ENCODE measurements around the gene DNAAF1. TPM values are rescaled to one million over a fixed set of nuclear protein-coding genes. Genes with fewer than 3 reads are reported as not detected.

The DNAAF1 gene
- total RNA-seq: under 1 TPM in 1 of 2 donors, not detected in 1; 0.20 TPM

GRCh38 chr16:84144859-84145639, at the start of gene DNAAF1, which contains the start of gene HSDL1:
Gene DNAAF1, plus strand, starts transcription at chr16:84145308. Its CDS starts 133 bp downstream, at chr16:84145441.
Gene HSDL1, minus strand, starts transcription at chr16:84145177. Its CDS starts 13,856 bp downstream, at chr16:84131321.
- peak within 1 kb of the TSS; percentile 65 for H3K27ac ChIP-seq
- no peaks in the 10 kb centered on the region for H3K36me3 ChIP-seq
- H3K9me3 ChIP-seq: no peaks in the 10 kb centered on the region
- peak within 1 kb of the TSS; percentile 69 to 82 for H3K9ac ChIP-seq (ENCODE audit: low read depth in 2 of 2, low read length in 2 of 2)
- H3K4me3 ChIP-seq: peak within 1 kb of the TSS; percentile 86
- no peak for TF ChIP-seq CTCF (IDR thresholded peaks at IDR 0.05)
- intact Hi-C loops (cut with DNase I): no loop called here
- H3K27me3 ChIP-seq: no peaks in the 10 kb centered on the region
- peak; percentile 95 for DNase-seq
- no peaks in the 10 kb centered on the region for H3K4me1 ChIP-seq

GRCh38 chr16:84095466-84095865, 49.6 kb upstream of the DNAAF1 start:
- H3K27me3 ChIP-seq: no peaks in the 10 kb centered on the region
- peak; percentile 28 for DNase-seq
- H3K27ac ChIP-seq: no peak overlapping the region
- intact Hi-C loops (cut with DNase I): no loop called here
- H3K9ac ChIP-seq (ENCODE audit: low read depth in 2 of 2, low read length in 2 of 2): peak overlapping the region in 1 of 2 donors; percentile 46
- TF ChIP-seq CTCF (IDR thresholded peaks at IDR 0.05): no peak
- H3K4me1 ChIP-seq: peaks cover 18% of the 10 kb centered on the region
- H3K4me3 ChIP-seq: no peak overlapping the region
- H3K36me3 ChIP-seq: peaks cover 20% of the 10 kb centered on the region
- H3K9me3 ChIP-seq: no peaks in the 10 kb centered on the region

DNA sequence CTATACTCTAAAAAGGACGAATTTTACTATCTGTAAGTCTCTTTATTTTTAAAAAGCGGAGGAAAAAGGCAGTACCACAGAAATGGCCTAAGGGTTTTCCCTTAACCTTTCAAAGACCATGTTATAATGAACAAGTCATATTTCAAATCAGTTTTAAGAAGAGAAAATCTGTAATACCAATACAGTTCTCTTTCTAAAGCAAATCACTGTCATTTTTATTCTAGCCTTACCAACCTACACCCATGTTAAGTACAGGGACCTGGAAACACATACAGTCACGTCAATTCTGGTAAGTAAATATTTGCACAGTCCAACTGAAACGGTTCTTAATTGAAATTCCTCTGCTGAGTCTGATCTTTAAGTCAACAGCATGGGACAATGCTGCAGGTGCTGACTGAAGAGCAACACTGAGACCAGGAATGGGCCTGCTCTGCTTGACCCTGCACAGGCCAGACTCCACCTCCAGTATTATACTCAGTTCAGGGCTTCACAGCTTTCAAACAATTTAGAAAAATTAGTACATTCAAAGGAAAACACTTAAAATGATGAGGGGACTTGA, 48.6 kb upstream of the DNAAF1 start:
- Histone ChIP-seq H3K9me3 (no peaks in the 10 kb centered on the region), H3K4me1 (peaks cover 18% of the 10 kb centered on the region), H3K27me3 (no peaks in the 10 kb centered on the region), H3K4me3 (no peak overlapping the region), H3K9ac (ENCODE audit: low read depth in 2 of 2, low read length in 2 of 2) (no peak overlapping the region), H3K36me3 (peaks cover 14% of the 10 kb centered on the region), H3K27ac (peak overlapping the region; percentile 34)
- TF ChIP-seq CTCF (IDR thresholded peaks at IDR 0.05): no peak
- DNase-seq: peak; percentile 57
- intact Hi-C loops (cut with DNase I): no loop called here

GRCh38 chr16:84098939-84099338, 46.2 kb upstream of the DNAAF1 start:
- Histone ChIP-seq H3K27ac (no peak overlapping the region), H3K9ac (ENCODE audit: low read depth in 2 of 2, low read length in 2 of 2) (no peak overlapping the region), H3K27me3 (no peaks in the 10 kb centered on the region), H3K9me3 (no peaks in the 10 kb centered on the region), H3K36me3 (peaks cover 4% of the 10 kb centered on the region), H3K4me1 (peaks cover 18% of the 10 kb centered on the region), H3K4me3 (no peak overlapping the region)
- no peak for DNase-seq
- intact Hi-C loops (cut with DNase I): no loop called here
- TF ChIP-seq CTCF (IDR thresholded peaks at IDR 0.05): no peak

GRCh38 chr16:84103678-84104077, 41.4 kb upstream of the DNAAF1 start:
- H3K4me1 ChIP-seq: peaks cover 5% of the 10 kb centered on the region
- H3K27me3 ChIP-seq: no peaks in the 10 kb centered on the region
- DNase-seq: peak; percentile 40
- H3K4me3 ChIP-seq: no peak overlapping the region
- H3K36me3 ChIP-seq: peaks cover 4% of the 10 kb centered on the region
- H3K9me3 ChIP-seq: no peaks in the 10 kb centered on the region
- no peak overlapping the region for H3K9ac ChIP-seq (ENCODE audit: low read depth in 2 of 2, low read length in 2 of 2)
- H3K27ac ChIP-seq: no peak overlapping the region
- intact Hi-C loops (cut with DNase I): no loop called here
- TF ChIP-seq CTCF (IDR thresholded peaks at IDR 0.05): no peak

All from colonic mucosa (tissue), 4 donors.